ENCODE results near the gene SOX3.

The SOX3 gene

GRCh38 chrX:140504371-140505324 lies at the start of gene SOX3:
Gene SOX3, minus strand, starts transcription at chrX:140505069. Its CDS starts 9 bp downstream, at chrX:140505060.
- no peak for DNase-seq (ENCODE audit: low read depth, low spot score)

DNA sequence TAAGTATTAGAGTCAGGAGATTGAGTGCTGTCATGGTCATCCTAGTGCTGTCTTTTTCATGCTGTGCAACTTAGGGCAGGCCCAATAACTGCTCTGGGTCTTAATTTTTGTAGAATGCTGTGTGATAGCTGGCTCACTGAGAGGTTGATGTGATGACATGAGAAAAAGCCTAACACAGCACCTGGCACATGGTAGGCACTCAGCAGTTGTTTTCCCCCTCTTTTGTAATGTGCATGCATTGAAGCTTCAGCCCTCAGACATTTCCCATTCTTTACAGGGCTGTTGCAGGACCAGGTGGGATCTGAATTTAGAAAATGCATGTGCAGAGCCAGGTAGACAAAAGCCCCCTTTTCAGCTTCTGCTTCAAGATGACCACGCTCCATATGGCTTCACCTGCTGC lies 44.1 kb upstream of the SOX3 start:
- DNase-seq (ENCODE audit: low read depth, low spot score) = no peak

GRCh38 chrX:140526171-140526570 lies 21.3 kb upstream of the SOX3 start:
- DNase-seq (ENCODE audit: low read depth, low spot score) = no peak

- DNase-seq (ENCODE audit: low read depth, low spot score) = no peak
Observed at GRCh38 chrX:140525448-140525847, 20.6 kb upstream of the SOX3 start.

DNA sequence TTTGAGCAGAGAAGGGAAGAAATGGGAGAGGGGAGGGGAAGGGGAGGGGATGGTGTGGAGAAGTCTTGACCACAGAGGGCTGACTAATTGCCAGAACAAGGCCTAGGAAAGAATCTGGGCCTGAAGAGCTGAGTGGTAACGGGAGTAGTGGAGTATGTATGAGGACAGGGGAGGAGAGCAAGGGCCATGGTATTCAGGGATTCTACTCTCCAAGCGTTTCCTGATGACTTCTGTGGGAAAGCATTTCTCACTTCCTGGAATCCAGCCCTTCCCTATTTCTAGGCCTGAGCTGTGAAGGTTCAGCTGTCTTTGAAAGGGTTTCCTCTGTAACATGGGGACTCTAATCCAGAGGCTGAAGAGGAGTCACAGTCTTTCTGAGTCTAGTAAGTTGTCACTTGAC lies 19.7 kb upstream of the SOX3 start:
- DNase-seq (ENCODE audit: low read depth, low spot score) = no peak

GRCh38 chrX:140521393-140521792 lies 16.5 kb upstream of the SOX3 start:
- DNase-seq (ENCODE audit: low read depth, low spot score) = no peak

DNA sequence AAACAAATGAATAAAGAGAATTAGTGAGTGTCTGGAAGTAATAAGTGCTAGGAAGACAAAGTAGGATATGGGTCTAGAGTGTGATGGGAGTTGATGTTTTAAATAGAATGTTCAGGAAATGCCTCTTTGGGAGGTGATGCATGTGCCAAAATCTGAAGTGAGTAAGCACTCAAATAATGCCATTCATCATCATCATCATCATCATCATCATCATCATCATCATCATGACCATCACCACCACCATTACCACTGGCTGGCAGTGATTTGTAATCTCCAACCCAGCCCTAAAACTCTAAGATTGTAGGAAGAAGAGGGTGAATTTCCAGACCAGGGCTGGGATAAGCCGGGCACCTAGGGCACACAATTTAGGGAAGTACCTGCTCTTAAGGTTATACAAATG lies 9.7 kb upstream of the SOX3 start:
- no peak for DNase-seq (ENCODE audit: low read depth, low spot score)

GRCh38 chrX:140510895-140511295 lies 6.0 kb upstream of the SOX3 start:
- no peak for DNase-seq (ENCODE audit: low read depth, low spot score)

DNA sequence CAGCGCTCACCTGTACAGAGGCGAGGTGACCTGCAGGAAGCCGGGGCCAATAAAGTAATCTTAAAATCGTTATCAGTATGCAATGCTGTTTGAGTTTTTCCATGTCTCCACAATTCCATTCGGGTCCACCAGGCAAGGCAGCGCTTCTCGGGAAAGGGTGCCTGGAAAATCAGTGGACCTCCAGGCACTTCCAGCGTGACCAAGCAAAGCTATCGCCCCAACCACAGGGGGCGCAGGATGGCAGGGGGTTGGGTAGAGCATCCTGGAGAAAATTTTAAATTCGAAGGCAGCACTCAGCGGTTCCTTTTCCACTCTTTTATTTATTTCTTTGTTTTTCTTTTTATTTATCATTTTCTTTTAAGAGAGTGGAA lies 5.4 kb upstream of the SOX3 start:
- DNase-seq (ENCODE audit: low read depth, low spot score) = no peak

DNA sequence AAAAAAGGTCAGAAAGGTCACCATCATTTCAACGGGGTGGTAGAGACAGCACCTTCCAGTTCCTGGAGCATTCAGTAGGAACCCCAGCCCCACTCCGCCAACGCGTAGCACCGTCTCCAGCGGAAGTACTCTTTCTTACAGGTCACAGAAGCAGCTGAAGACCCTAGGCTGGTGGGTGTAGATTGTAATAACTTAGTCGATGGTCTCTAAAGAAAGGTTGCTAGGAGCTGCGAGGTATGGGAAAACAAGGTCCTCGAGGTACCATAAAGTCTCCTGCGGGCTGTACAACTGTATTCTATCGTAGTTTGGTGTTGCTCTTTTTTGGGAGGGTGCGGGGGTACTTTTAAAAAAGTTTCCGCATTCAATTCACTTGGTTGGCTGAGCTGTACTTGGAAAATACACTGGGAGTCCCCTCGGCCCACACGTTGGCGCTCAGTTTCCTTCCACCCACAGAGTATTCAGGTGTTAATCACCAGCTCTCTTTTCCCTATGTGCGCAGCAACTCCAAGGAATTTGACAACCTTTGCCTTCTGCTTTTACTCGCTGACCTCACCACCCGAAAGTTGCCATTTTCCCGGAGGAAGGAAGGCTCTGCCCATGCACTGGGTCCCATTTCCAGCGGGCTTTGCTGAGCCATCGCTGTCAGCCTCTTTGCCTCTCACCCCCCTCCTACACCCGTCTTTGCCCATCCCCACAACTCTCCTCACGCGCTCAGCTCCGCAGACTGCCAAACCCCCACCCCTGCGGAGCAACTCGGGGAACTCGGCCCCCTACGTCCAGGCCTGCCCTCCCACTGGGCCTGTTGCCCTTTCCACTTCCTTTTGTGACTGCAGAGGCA lies 4.8 kb upstream of the SOX3 start:
- no peak for DNase-seq (ENCODE audit: low read depth, low spot score)

- DNase-seq (ENCODE audit: low read depth, low spot score) = no peak
Observed at GRCh38 chrX:140508958-140509357, 4.1 kb upstream of the SOX3 start.

DNA sequence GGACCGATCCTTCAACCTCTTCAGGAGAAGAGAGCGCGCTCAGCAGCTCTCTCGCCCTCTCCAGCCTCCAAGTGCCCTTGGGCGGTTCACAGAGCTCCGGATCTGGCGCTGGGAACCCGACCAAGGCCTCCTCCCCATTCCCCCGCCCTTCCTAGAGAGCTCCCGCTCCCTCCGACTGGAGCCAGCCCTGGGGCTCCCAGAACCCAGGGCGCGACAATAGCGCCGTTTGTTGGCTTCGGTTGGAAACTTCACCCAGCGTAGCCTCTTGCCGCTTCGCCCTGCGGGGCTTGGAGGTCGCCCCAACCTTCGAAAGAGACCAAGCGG lies 3.1 kb upstream of the SOX3 start:
- no peak for DNase-seq (ENCODE audit: low read depth, low spot score)

- DNase-seq (ENCODE audit: low read depth, low spot score) = no peak
Observed at GRCh38 chrX:140507223-140507981, 2.5 kb upstream of the SOX3 start.

DNA sequence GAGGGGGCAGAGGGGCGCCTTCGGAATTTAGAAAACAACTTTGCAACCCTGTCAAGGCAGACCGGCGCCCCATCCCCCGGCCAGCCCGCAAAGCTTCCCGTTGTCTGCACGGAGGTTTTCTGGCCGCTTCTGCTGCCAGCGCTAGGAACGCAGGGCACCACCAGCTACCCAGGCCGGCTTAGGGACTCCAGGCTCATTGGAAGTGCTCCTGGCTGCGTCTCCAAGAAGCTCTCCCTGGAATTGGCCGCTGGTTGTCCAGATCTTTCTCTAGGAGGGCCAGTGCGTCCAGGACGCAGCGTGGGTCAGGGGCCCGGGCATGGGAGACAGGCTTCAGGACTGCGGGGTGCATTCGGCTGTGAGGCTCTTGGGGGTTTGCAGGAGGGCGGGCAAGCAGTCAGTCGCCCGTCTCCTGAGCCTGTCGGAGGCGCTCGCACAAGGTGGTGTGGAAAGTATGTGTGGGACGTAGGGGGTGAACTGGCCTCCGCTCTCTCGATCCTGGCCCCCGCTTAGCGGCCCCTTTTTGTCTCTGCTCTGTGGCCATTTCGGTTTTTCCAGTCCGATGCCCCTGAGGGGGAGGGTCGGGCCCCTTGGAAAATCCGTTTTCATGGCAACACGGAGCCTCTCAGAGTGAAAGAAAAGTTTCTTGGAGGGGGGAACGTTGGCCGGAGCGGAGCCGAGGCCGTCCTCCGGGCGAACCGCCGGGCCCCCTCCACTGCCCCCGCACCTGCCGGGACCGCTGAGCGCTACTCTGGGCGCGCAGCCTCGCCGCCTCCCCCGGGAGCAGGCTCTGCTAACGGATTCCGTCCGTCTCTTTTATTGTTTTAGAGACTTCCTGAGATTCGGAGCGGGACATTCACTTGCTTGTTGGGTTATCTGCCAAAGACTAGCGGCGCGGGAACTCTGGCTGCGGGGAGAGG lies 810 bp upstream of the SOX3 start:
- no peak for DNase-seq (ENCODE audit: low read depth, low spot score)

- DNase-seq (ENCODE audit: low read depth, low spot score) = no peak
Observed at GRCh38 chrX:140503714-140504351, 1.0 kb downstream of the SOX3 start.

GRCh38 chrX:140503238-140503601 lies 1.6 kb downstream of the SOX3 start:
- no peak for DNase-seq (ENCODE audit: low read depth, low spot score)

DNA sequence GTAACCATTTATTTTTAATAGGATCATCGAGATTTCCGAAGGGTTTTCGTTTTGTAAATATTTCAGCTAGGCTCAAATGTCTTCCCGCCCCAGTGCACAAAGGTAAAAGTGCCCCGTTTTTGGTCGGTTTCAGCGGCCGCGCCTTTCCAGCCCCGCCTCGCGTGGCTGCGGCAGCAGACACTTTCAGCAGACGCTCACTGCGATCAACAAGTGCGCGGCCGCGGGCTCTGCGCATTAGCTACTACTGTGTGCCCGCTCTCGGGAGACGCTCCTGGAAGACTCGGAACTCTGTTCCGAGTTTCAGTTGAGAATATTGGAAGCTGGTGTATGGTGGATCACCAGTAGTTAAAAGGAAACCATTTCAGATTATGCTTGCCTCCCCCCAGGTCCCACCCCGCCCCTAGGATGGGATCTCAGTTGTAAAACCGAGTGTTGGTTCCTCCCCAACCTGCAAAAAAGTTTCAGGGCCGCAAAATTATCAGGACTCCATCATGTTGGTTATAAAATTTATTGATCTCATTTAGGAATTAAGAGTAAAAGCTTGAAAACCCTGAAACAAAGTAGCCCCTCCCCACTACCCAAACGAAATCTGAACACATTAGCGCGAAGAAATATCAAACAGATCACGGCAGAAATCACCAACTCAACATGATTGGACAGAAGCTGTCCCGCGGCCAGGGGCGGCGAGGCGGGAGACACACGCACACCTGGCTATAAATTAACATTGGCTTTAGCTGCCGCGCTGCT lies 2.2 kb downstream of the SOX3 start:
- no peak for DNase-seq (ENCODE audit: low read depth, low spot score)

GRCh38 chrX:140501940-140502468 lies 2.9 kb downstream of the SOX3 start:
- no peak for DNase-seq (ENCODE audit: low read depth, low spot score)

DNA sequence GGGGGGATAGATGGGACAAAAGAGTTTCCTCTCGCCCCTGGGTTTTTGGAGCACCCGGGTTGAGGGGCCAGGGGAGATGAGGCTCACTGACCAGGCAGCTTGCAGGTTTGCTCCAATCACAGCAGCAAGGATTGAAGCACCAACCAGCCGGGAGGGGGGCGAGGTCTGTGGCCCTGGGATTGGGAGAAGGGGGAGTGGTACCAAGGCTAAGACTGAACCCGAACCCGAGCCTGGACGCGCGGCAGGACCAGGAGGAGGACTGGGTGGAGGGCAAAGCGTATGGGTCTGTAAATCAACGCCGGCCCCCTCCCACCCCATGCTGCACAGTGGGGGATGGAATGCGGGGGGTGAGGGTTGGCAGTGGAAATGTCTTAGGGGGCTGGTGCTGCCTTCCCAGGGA lies 3.5 kb downstream of the SOX3 start:
- DNase-seq (ENCODE audit: low read depth, low spot score) = no peak

DNA sequence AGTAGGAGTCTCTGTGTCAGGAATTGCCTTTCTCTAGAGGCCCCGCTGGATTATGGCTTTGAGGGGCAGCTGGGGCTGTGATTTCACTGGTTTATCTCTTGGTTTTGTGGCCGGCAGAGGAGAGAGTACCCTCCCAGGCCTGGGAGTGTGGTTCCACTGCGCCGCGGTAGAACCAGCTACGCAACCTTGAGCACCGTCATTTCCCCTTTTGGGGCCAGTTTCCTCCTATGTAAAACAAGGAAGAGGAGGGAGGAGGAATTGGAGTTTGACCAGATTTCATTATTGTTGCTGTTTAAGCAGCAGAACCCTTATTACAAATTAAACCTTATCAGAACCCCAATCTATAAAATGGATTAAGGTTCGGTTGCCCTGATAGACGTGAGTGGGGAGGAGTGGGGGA lies 4.4 kb downstream of the SOX3 start:
- no peak for DNase-seq (ENCODE audit: low read depth, low spot score)

Data from smooth muscle cell of the brain vasculature (primary cell).